HG03135 (cell line): ENCODE results near the gene MEG3.

ENCODE experiments used
- ATAC-seq: cut with Tn5 transposase; IDR thresholded peaks from one replicate; pipeline ENCODE4 v1.9.1; 2021; ENCODE audit warnings: mild to moderate bottlenecking, moderate library complexity; ENCODE audit not compliant: unreplicated experiment

The MEG3 gene

GRCh38 chr14:100909439-100909838 lies 83.5 kb downstream of the MEG3 start:
- no peak for ATAC-seq
